OCI-LY1 (cell line): ENCODE results near the gene IWS1.

Experiments used
- H2AFZ ChIP-seq: fragments of 200-600 bp; sonication (generic), shearing (Covaris generic); 2 replicates; pipeline ENCODE4 v1.6.0; 2014; ENCODE audit warnings: antibody characterized with exemption, mild to moderate bottlenecking, low read length
- H3F3A ChIP-seq: fragments of 200-600 bp; sonication (generic), shearing (Covaris generic); 2 replicates; pipeline ENCODE4 v1.6.0; 2014; ENCODE audit warnings: mild to moderate bottlenecking, antibody characterized with exemption, low read length, moderate library complexity; ENCODE audit not compliant: insufficient read depth
- H3K27ac ChIP-seq: fragments of 200-600 bp; sonication (generic); 2 replicates; pipeline ENCODE4 v1.5.1; 2014; ENCODE audit warnings: low read length, mixed run types, mild to moderate bottlenecking, low read depth; ENCODE audit not compliant: poor library complexity, severe bottlenecking
- H3K27me3 ChIP-seq: fragments of 200-600 bp; sonication (generic); 2 replicates; pipeline ENCODE4 v1.6.0; 2014; ENCODE audit warnings: antibody characterized with exemption, mild to moderate bottlenecking, low read length, moderate library complexity; ENCODE audit not compliant: insufficient read depth
- H3K36me3 ChIP-seq: fragments of 200-600 bp; sonication (generic); 2 replicates; pipeline ENCODE4 v1.6.1; 2014; ENCODE audit warnings: mild to moderate bottlenecking, antibody characterized with exemption, low read length, moderate library complexity, mixed read lengths; ENCODE audit not compliant: insufficient read depth
- H3K4me1 ChIP-seq: fragments of 200-600 bp; sonication (generic); 2 replicates; pipeline ENCODE4 v1.5.1; 2014; ENCODE audit warnings: mild to moderate bottlenecking, low read length, moderate library complexity; ENCODE audit not compliant: insufficient read depth, severe bottlenecking
- H3K4me2 ChIP-seq: fragments of 200-600 bp; sonication (generic), shearing (Covaris generic); 2 replicates; pipeline ENCODE4 v1.6.1; 2014; ENCODE audit warnings: low read length
- H3K4me3 ChIP-seq: fragments of 200-600 bp; sonication (generic); 2 replicates; pipeline ENCODE4 v1.5.1; 2014; ENCODE audit warnings: low read length, low read depth, mild to moderate bottlenecking, mixed read lengths; ENCODE audit not compliant: poor library complexity, severe bottlenecking
- H3K79me2 ChIP-seq: fragments of 200-600 bp; shearing (Covaris generic); 2 replicates; pipeline ENCODE4 v1.6.1; 2016; ENCODE audit warnings: mixed run types, low read length, mixed read lengths; ENCODE audit not compliant: insufficient read depth
- H3K9ac ChIP-seq: fragments of 200-600 bp; sonication (generic), shearing (Covaris generic); 2 replicates; pipeline ENCODE4 v1.6.1; 2014; ENCODE audit warnings: mild to moderate bottlenecking, low read length, mixed read lengths
- H3K9me2 ChIP-seq: fragments of 200-600 bp; sonication (generic), shearing (Covaris generic); 2 replicates; pipeline ENCODE4 v1.6.1; 2014; ENCODE audit warnings: low read depth, mild to moderate bottlenecking, low read length, mixed read lengths
- H3K9me3 ChIP-seq: fragments of 200-600 bp; shearing (Covaris generic); 2 replicates; pipeline ENCODE4 v1.6.1; 2014; ENCODE audit warnings: low read length, mixed read lengths
- H4K20me1 ChIP-seq: fragments of 200-600 bp; sonication (generic), shearing (Covaris generic); 2 replicates; pipeline ENCODE4 v1.6.0; 2016; ENCODE audit warnings: mild to moderate bottlenecking, low read length; ENCODE audit not compliant: insufficient read depth
- CTCF ChIP-seq: fragments of 200-600 bp; sonication (generic), shearing (Covaris generic); IDR thresholded peaks from 2 replicates; pipeline ENCODE4 v1.5.1; 2017; ENCODE audit warnings: mild to moderate bottlenecking, antibody characterized with exemption, low read length, moderate library complexity, mixed read lengths
- EZH2 ChIP-seq: fragments of 200-600 bp; sonication (generic), shearing (Covaris generic); IDR thresholded peaks from 2 replicates; pipeline ENCODE4 v1.8.0; 2017; ENCODE audit warnings: borderline replicate concordance, mixed run types, mild to moderate bottlenecking, antibody characterized with exemption, low read length, moderate library complexity, mixed read lengths

Gene IWS1

GRCh38 chr2:127514076-127514475 is 12.2 kb downstream of the IWS1 start:
- no peak overlapping the region for H3K9ac ChIP-seq
- no peaks in the 10 kb centered on the region for H3K4me1 ChIP-seq
- peaks cover 65% of the 10 kb centered on the region for H3K36me3 ChIP-seq
- H4K20me1 ChIP-seq = no peaks in the 10 kb centered on the region
- no peak overlapping the region for H3K27ac ChIP-seq
- no peak overlapping the region for H3K4me3 ChIP-seq
- no peak overlapping the region for H2AFZ ChIP-seq
- H3F3A ChIP-seq = no peaks in the 10 kb centered on the region
- H3K9me2 ChIP-seq = no peaks in the 10 kb centered on the region
- H3K79me2 ChIP-seq = peaks cover 75% of the 10 kb centered on the region
- no peaks in the 10 kb centered on the region for H3K9me3 ChIP-seq
- no peaks in the 10 kb centered on the region for H3K27me3 ChIP-seq
- no peak overlapping the region for H3K4me2 ChIP-seq
- TF ChIP-seq EZH2 (no peak), CTCF (no peak)

GRCh38 chr2:127512362-127512761 is 13.9 kb downstream of the IWS1 start:
- peaks cover 64% of the 10 kb centered on the region for H3K36me3 ChIP-seq
- H3K79me2 ChIP-seq = peaks cover 81% of the 10 kb centered on the region
- TF ChIP-seq CTCF = no peak
- TF ChIP-seq EZH2 = no peak
- H3K9me3 ChIP-seq = no peaks in the 10 kb centered on the region
- H3K9me2 ChIP-seq = no peaks in the 10 kb centered on the region
- H3K9ac ChIP-seq = no peak overlapping the region
- no peaks in the 10 kb centered on the region for H3K27me3 ChIP-seq
- peaks cover 3% of the 10 kb centered on the region; the same call in 1 of the 2 replicates for H4K20me1 ChIP-seq
- no peaks in the 10 kb centered on the region for H3F3A ChIP-seq
- no peaks in the 10 kb centered on the region for H3K4me1 ChIP-seq
- H2AFZ ChIP-seq = no peak overlapping the region
- H3K4me3 ChIP-seq = no peak overlapping the region
- H3K4me2 ChIP-seq = no peak overlapping the region
- no peak overlapping the region for H3K27ac ChIP-seq

GRCh38 chr2:127511917-127512316 is 14.4 kb downstream of the IWS1 start:
- H3K4me2 ChIP-seq = no peak overlapping the region
- H3K4me3 ChIP-seq = no peak overlapping the region
- H3K36me3 ChIP-seq = peaks cover 61% of the 10 kb centered on the region
- H3K27ac ChIP-seq = no peak overlapping the region
- no peaks in the 10 kb centered on the region for H3K9me2 ChIP-seq
- H3K4me1 ChIP-seq = no peaks in the 10 kb centered on the region
- H3K27me3 ChIP-seq = no peaks in the 10 kb centered on the region
- no peaks in the 10 kb centered on the region for H3F3A ChIP-seq
- no peak overlapping the region for H2AFZ ChIP-seq
- peaks cover 81% of the 10 kb centered on the region for H3K79me2 ChIP-seq
- peaks cover 6% of the 10 kb centered on the region; the same call in 1 of the 2 replicates for H4K20me1 ChIP-seq
- no peaks in the 10 kb centered on the region for H3K9me3 ChIP-seq
- no peak overlapping the region for H3K9ac ChIP-seq
- TF ChIP-seq EZH2 = no peak

- Histone ChIP-seq H3F3A (no peaks in the 10 kb centered on the region), H3K27me3 (no peaks in the 10 kb centered on the region), H4K20me1 (peaks cover 6% of the 10 kb centered on the region; the same call in 1 of the 2 replicates), H3K4me3 (no peak overlapping the region), H3K4me1 (no peaks in the 10 kb centered on the region), H3K27ac (no peak overlapping the region), H3K9ac (no peak overlapping the region), H3K9me2 (no peaks in the 10 kb centered on the region), H2AFZ (no peak overlapping the region), H3K4me2 (no peak overlapping the region), H3K9me3 (no peaks in the 10 kb centered on the region), H3K36me3 (peaks cover 54% of the 10 kb centered on the region), H3K79me2 (peaks cover 79% of the 10 kb centered on the region)
- no peak for TF ChIP-seq EZH2
Measured at GRCh38 chr2:127511090-127511695, 15.1 kb downstream of the IWS1 start.
